ENCODE results near the gene LRTM2. TPM values are rescaled to one million over a fixed set of nuclear protein-coding genes. Genes with fewer than 3 reads are reported as not detected.

LRTM2 gene
- total RNA-seq, 4 donors from 2014 or later: not detected

DNA sequence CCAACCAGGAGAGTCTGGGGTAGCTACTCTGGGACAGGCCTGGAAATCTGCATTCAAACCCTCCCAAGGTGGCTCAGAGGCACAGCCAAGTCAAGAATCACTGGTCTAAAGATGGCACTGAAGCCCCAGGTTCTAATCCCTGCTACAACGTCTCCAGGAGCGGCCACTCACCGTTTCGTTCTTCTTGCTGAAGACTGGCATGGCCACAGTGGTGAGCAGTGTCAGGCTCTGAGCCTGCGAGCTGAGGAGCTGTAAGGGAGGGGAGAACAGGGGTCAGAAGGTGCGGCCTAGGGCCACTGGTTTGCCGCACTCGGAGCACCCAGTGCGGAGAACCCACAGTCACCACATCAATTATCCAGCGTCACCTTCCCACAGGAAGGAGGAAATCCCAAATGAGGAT, 59.3 kb downstream of the LRTM2 start:
- intact Hi-C loops (cut with DNase I): no loop called here
- TF ChIP-seq, protein P1, sequence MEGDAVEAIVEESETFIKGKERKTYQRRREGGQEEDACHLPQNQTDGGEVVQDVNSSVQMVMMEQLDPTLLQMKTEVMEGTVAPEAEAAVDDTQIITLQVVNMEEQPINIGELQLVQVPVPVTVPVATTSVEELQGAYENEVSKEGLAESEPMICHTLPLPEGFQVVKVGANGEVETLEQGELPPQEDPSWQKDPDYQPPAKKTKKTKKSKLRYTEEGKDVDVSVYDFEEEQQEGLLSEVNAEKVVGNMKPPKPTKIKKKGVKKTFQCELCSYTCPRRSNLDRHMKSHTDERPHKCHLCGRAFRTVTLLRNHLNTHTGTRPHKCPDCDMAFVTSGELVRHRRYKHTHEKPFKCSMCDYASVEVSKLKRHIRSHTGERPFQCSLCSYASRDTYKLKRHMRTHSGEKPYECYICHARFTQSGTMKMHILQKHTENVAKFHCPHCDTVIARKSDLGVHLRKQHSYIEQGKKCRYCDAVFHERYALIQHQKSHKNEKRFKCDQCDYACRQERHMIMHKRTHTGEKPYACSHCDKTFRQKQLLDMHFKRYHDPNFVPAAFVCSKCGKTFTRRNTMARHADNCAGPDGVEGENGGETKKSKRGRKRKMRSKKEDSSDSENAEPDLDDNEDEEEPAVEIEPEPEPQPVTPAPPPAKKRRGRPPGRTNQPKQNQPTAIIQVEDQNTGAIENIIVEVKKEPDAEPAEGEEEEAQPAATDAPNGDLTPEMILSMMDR (IDR thresholded peaks at IDR 0.05): no peak
- no peak for TF ChIP-seq POLR2A (IDR thresholded peaks at IDR 0.05)
- Histone ChIP-seq H3K4me1 (no peaks in the 10 kb centered on the region), H3K27ac (no peak overlapping the region), H3K4me3 (replicated peaks in 1 of 3) (no peak overlapping the region), H3K36me3 (no peaks in the 10 kb centered on the region), H3K9me3 (no peaks in the 10 kb centered on the region), H3K27me3 (no peaks in the 10 kb centered on the region)
- WGBS, 2 donors: 94% methylated on average over 10 of the region's 10 CpGs
- DNase-seq: no peak

DNA sequence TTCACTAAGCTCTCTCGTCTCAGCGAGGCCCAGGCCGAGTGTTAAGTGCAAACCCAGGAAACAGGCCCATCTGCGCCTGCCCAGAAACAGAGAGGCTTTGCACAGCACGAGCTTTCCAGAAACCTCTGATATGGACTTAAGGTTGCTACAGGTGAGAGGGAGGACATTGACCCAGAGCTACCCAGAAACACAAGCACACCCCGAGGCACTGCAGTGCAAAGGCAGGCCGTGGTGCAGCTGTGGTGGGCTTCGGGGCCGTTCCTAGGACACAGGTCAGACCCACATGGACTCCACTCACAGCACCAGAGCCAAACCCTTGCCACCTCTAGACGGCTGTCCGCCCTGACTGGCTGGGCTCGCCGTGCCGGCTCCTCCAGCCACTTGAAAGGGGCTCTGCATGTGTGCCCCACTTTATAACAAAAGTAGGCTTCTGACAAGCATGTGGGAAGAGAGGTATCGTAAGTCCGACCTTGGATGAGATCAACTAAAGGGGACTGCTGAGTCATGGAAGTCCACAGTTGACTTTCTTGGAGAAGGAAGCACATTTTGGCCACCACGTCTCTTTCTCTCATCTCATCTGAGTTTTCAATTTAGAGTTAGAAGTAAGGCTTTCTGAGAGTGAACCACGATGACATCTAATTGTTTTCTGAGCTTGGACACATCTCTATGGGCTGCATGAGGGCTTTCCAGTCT, 59.9 kb downstream of the LRTM2 start:
- no peak for TF ChIP-seq POLR2A (IDR thresholded peaks at IDR 0.05)
- TF ChIP-seq, protein P1 (IDR thresholded peaks at IDR 0.05): no peak
- 81 to 88% methylated on average over 8 to 18 of the region's 18 CpGs for WGBS, 2 donors
- no peak overlapping the region for H3K27ac ChIP-seq
- intact Hi-C loops (cut with DNase I): no loop called here
- no peaks in the 10 kb centered on the region for H3K36me3 ChIP-seq
- no peaks in the 10 kb centered on the region for H3K27me3 ChIP-seq
- DNase-seq: no peak
- no peak overlapping the region for H3K4me3 ChIP-seq (replicated peaks in 1 of 3)
- H3K9me3 ChIP-seq: no peaks in the 10 kb centered on the region
- H3K4me1 ChIP-seq: no peaks in the 10 kb centered on the region

DNA sequence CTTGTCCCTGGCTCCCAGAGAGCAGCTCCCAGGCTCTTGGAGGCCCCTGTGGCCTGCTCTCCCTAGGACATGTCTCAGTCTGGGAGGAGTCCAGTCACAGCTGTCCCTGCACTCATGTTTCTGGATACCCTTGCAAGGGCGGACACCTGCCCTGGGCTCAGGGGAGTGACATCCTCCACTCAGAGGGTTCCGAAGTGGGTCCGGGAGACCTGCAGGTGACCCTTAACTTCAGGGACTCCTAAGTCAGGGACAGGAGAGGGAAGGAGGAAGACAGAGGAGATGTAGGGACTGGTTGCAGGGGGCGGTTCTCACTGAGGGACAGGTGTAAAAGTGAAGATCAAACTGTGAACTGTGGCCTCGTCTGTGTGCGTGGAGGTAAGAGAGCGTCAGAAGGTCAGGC, 60.5 kb downstream of the LRTM2 start:
- H3K36me3 ChIP-seq: no peaks in the 10 kb centered on the region
- TF ChIP-seq POLR2A (IDR thresholded peaks at IDR 0.05): no peak
- TF ChIP-seq, protein P1 (IDR thresholded peaks at IDR 0.05): no peak
- WGBS, 2 donors: 97% methylated on average over 7 of the region's 7 CpGs
- no peaks in the 10 kb centered on the region for H3K27me3 ChIP-seq
- no peak overlapping the region for H3K27ac ChIP-seq
- intact Hi-C loops (cut with DNase I): no loop called here
- no peak for DNase-seq
- no peaks in the 10 kb centered on the region for H3K9me3 ChIP-seq
- H3K4me1 ChIP-seq: no peaks in the 10 kb centered on the region
- H3K4me3 ChIP-seq (replicated peaks in 1 of 3): no peak overlapping the region

DNA sequence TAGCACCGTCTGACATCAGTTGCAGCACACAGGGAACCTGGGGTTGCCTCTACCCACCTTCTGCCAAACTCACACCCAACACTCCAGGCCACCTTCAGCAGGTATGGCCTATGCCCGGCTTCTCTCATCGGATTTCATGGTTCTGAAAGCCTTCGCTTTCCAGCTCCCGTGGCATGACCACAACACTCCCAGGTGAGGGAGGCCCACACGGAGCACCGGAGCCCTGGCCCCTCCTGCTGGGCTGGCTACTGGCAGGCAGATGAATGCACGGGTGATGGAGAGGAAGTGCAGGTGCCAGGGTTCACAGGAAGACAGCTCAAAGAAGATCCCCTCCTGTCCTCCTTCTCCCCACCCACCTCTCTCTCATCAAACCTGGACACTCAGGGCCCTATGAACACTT, 60.9 kb downstream of the LRTM2 start:
- intact Hi-C loops (cut with DNase I): no loop called here
- no peak for DNase-seq
- Histone ChIP-seq H3K36me3 (no peaks in the 10 kb centered on the region), H3K27ac (no peak overlapping the region), H3K4me1 (no peaks in the 10 kb centered on the region), H3K9me3 (no peaks in the 10 kb centered on the region), H3K27me3 (no peaks in the 10 kb centered on the region), H3K4me3 (replicated peaks in 1 of 3) (no peak overlapping the region)
- 68 to 89% methylated on average over 8 of the region's 8 CpGs for WGBS, 2 donors
- TF ChIP-seq, protein P1 (IDR thresholded peaks at IDR 0.05): no peak

DNA sequence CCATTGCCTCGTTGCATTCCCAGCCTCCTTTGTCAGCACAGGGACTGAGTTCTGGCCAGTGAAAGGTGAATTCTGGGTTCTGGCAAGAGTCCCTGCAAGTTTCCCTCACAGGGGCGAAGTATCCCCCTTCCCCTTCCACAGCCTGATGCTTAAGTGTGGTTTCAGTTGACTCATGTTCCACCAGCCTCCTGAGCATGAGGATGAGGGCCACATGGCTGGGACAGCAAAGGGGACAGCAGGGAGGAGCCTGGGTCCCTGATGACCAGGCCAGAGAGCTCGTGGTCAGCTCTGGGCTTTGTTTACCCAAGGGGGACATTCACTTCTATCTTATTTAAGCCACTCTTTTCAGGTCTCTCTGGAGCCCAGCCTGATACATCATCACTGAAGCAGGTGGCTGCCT, 61.6 kb downstream of the LRTM2 start:
- Histone ChIP-seq H3K9me3 (no peaks in the 10 kb centered on the region), H3K36me3 (no peaks in the 10 kb centered on the region), H3K4me1 (no peaks in the 10 kb centered on the region), H3K27ac (no peak overlapping the region), H3K4me3 (replicated peaks in 1 of 3) (no peak overlapping the region), H3K27me3 (no peaks in the 10 kb centered on the region)
- no peak for DNase-seq
- TF ChIP-seq POLR2A (IDR thresholded peaks at IDR 0.05): no peak
- TF ChIP-seq, protein P1 (IDR thresholded peaks at IDR 0.05): no peak
- 57 to 79% methylated on average over 3 of the region's 3 CpGs for WGBS, 2 donors
- intact Hi-C loops (cut with DNase I): no loop called here
